ENCODE measurements around the gene USP54.
"Not testable (repeated sequence)": the region's sequence is repeated elsewhere in the genome, so short reads cannot be mapped to it uniquely, and the experiment has no call there.

The USP54 gene, protein sequence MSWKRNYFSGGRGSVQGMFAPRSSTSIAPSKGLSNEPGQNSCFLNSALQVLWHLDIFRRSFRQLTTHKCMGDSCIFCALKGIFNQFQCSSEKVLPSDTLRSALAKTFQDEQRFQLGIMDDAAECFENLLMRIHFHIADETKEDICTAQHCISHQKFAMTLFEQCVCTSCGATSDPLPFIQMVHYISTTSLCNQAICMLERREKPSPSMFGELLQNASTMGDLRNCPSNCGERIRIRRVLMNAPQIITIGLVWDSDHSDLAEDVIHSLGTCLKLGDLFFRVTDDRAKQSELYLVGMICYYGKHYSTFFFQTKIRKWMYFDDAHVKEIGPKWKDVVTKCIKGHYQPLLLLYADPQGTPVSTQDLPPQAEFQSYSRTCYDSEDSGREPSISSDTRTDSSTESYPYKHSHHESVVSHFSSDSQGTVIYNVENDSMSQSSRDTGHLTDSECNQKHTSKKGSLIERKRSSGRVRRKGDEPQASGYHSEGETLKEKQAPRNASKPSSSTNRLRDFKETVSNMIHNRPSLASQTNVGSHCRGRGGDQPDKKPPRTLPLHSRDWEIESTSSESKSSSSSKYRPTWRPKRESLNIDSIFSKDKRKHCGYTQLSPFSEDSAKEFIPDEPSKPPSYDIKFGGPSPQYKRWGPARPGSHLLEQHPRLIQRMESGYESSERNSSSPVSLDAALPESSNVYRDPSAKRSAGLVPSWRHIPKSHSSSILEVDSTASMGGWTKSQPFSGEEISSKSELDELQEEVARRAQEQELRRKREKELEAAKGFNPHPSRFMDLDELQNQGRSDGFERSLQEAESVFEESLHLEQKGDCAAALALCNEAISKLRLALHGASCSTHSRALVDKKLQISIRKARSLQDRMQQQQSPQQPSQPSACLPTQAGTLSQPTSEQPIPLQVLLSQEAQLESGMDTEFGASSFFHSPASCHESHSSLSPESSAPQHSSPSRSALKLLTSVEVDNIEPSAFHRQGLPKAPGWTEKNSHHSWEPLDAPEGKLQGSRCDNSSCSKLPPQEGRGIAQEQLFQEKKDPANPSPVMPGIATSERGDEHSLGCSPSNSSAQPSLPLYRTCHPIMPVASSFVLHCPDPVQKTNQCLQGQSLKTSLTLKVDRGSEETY (N-terminal part only)

DNA sequence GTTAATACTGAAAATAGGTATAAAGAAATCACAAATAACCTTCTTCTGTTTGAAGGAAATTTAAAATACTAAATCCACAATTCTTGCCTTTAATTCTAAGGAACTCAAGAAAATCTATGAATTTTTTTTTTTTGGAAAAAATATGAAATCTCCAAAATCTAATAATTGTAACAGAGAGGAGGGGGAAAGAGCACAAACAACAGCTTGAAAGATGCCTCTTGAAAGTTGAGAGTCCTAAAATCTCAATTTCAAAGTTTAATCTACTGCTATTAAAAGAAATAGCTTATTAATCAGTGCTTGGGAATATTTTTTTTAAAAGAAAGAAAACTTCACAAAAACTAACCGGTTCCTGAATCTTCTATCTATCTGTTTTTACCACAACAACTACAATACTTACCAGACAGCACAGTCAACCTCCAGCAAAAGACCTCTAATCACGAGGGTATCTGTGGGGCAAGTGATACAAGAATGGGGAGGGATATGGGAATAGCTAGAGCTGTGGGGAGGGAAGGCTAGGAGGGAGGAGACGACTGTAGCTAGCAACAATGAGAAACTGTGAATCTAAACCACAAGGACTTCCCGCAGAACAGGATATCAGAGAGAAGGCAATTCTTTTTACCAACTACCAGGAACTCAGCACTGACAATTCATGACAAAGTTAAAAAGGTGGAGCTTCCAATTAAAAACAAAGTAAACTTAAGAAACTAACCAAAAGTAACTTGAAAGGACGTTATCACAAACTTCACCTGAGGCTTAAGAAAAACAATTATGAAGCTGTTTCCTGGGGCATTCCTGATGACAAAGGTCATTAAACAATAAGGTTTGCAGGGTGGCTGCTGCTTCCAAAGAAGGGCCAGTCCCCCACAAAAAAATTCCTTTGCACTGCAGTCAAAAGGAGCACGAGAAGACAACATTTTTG is at the start of gene USP54:
Gene USP54 (minus strand): TSS at position 462 of the 919 bp plus-strand sequence. CDS start 15,684 bp downstream, outside the sequence.
- DNase-seq = peak in 1 of 2 experiments; percentile 13

DNA sequence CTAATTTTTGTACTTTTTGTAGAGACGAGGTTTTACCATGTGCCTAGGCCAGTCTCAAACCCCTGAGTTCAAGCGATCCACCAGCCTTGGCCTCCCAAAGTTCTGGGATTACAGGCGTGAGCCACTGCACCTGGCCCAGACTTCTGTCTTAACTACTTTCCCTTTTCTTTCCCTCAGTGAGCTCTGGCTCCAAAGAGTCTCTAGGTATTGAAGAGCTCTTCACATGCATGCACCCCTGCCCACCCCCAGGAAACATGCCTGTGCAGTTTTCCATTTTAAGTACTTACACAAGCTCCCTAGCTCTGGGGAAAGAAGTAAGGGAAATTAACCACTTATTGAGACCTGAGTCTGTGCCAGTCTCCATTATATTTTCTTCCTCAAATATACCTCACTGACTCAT is 48.1 kb upstream of the USP54 start:
- no peak for DNase-seq

DNA sequence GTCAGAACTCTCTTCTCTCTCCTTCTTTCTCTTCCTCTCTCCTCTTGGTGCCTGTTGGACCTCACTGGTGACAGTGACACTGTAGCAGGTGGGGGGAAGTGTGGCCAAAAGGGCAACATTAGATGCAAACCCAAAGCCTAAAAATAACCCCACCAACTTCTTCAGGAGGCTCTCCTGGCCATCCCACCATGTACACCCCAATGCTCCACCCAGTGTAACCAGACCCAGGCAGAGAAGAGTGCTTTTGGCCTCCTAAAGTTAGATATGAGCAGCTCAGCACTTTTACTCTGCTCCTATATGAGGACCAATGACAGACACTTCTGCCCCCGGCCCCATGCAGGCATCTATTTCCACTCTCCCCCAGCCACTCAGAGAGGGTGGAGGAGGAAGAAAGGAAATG is 44.6 kb upstream of the USP54 start:
- no peak for DNase-seq

DNA sequence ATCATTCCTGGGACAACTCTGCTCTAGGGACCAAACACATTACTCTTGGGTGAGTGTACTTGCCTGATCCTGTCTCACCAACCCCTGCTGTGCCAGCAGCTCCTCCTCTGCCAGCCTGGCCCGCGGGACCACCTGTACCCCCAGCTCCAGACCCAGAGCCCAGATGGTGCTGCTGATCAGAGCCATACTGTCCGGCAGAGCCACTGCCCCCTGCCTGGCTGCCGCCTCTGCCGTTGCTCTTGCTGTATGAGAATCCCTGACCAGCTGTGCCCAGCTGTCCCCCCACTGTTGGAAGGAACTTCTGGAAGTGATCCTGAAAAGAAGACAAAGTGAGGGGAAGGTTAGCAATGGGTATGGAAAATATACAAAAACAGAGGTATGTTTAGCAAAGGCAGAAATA is 43.3 kb upstream of the USP54 start:
- DNase-seq = no peak

DNA sequence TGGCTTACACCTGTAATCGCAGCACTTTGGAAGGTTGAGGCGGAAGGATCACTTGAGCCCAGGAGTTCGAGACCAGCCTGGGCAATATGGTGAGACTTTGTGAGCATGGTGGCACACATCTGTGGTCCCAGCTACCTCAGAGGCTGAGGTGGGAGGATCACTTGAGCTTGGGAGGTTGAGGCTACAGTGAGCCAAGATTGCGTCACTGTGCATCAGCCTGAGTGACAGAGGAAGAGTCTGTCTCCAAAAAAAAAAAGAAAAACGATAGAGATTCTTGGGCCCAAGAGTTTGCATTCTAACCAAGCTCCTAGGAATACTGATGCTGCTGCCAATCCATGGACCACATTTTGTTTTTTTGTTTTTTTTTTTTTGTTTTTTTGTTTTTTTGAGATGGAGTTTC is 38.0 kb upstream of the USP54 start:
- no peak for DNase-seq

DNA sequence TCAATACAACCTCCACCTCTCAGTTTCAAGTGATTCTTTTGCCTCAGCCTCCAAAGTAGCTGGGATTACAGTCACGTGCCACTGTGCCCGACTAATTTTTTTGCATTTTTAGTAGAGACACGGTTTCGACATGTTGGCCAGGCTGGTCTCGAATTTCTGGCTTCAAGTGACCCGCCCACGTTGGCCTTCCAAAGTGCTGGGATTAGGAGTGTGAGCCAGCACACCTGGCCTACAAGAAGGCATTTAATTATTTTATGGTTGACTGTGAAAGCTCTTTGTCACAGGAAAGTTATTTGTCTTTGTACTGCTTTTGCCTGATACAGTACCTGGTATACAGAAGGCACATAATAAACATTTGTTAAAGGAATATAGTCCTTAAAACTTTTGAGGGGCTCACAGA is 37.3 kb upstream of the USP54 start:
- DNase-seq = no peak

DNA sequence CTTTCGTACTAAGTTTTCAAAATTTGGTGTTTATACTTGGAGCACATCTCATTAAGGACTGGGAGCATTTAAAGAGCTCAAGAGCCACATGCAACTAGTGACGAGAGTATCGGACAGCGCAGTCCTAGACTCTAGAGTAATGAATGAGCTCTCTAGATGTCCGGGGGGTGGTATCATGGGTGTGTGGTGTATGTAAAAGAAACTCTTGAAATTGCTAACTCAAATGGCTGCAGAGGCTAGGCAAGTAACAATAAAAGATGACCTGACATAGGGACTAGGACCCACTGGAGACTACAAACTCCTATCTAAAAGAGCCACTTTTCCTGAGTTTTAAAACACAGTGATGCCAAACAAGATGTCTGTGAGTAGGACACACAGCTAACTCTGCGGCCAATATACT is 36.2 kb upstream of the USP54 start:
- no peak for DNase-seq

DNA sequence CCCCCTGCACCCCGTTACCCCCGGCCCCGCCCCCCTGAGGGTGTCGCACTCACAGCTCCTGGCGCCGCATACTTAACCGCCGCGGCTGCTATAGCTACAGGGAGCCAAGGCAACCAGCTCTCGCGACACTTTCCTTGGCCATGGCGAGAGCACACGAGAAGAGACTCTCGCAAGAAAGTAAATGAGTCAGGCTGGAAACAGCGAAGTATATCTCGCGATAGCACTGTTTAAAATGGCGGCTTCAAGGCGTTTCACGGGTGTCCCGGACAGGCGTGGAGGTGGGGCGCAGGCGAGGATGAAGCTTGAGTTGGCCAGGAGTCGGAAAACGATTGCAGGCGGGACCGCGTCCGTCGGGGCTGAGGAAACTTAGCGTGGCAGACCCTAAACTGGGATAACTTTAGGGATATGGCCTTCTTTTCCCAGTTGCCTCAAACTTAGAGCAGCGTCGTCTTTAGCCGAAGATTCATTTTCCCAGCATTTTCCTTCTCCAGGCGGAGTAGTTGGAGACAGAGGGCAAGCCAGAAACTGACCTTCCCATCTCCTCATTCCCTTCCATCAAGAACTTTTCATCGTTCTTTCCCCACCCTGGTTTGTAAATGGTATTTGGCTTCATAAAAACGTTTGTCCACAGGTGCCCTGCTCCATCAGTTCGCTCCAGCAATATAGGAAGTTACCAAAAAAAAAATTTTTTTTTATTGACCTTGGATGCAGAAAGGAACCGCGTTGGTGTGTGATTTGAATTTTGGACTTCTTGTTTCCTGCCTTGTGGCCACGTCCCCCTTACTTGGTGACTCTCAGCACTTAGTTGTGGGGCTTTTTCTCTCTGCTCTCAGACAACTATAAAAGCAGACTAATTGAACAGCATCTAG is 35.0 kb upstream of the USP54 start:
- peak; percentile 90 to 95 for DNase-seq

DNA sequence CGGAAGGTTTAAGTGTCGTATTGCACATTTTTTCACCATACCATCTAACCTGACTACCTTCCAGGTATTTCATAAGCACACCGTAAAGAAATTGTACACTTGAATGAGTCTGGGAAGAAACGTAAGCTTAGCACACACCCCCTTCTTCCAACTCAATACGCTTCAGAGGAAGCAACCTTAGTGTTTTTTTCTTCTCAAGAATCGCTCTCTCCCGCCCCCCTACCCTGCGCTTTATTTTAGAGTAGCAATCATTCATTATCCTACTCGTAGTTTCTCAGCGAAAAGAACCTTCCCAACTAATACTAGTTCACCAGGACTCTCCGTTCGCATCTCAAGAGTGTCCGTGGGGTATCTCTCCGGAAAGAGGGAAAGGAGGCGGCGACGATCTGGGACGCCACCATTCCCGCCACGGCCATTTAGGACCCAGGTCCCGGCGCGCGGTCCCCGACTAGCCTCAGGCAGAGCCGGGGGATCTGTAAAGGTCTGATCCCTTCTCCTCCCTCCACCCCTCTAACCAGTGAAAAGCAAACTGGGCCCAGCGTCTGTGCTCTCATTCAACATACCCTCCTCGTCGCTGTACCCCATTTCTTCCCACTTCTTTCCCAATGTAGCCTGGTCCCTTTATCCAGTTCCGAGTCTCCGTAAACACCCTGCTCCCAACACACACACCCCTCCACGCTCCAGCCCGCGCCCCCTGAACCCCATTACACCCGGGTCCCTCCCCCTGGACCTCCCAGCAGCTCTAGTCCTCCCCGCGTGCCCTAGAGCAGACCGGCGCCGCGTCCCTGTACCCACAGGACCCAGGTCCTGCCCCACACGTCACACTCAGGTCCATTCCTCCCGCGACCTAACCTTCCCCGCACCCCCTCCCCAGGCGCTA is 34.1 kb upstream of the USP54 start:
- peak in 1 of 2 experiments; percentile 58 for DNase-seq

DNA sequence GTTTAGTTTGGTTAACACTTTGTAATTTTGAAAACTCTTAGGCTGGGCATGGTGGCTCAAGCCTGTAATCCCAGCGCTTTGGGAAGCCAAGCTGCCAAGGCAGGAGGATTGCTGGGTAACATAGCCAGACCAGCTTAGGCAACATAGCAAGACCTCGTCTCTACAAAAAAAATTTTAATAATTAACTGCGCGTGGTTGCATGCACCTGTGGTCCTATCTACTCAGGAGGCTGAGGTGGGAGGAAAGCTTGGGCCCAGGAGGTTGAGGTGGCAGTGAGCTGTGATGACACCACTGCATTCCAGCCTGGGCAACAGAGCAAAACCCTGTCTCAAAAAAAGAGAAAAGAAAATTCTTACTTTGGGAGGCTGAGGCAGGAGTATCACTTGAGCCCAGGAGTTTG is 31.9 kb upstream of the USP54 start:
- DNase-seq = no peak

DNA sequence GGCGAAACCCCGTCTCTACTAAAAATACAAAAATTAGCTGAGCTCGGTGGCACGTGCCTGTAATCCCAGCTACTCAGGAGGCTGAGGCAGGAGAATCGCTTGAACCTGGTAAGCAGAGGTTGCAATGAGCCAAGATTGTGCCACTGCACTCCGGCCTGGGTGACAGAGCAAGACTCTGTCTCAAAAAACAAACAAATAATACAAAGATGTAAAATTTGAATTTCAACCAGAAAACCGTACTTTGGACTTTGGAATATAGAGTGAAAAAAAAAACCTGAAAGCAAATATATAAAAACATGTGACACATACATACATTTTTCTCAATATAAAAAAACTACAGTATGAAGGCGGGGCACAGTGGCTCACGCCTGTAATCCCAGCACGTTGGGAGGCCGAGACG is 29.8 kb upstream of the USP54 start:
- DNase-seq = not testable (repeated sequence)

DNA sequence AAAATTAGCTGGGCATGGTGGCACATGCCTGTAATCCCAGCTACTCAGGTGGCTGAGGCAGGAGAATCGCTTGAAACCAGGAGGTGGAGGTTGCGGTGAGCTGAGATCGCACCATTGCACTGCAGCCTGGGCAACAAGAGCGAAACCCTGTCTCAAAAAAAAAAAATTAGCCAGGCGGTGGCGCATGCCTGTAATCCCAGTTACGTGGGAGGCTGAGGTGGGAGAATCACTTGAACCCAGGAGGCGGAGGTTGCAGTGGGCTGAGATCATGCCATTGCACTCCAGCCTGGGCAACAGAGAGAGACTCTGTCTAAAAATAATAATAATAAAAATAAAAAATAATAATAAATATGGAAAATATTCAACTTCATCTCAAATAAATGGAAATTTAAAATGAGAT is 26.0 kb upstream of the USP54 start:
- not testable (repeated sequence) for DNase-seq

DNA sequence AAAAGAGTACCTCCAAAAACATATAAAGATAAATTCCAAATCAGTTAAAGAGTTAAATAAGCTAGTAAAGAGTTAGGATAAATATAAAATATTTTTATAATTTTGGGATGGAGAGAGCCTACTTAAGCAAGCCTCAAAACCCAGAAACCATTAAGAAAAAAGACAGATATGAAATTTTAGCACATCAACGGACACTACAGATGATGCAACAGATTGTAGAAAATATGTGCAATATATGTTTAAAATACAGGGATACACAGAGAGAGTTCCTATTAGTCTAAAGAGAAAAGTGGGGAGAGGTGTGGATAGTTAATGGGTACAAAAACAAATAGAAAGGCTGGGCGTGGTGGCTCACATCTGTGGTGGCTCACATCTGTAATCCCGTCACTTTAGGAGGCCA is 23.6 kb upstream of the USP54 start:
- no peak for DNase-seq

DNA sequence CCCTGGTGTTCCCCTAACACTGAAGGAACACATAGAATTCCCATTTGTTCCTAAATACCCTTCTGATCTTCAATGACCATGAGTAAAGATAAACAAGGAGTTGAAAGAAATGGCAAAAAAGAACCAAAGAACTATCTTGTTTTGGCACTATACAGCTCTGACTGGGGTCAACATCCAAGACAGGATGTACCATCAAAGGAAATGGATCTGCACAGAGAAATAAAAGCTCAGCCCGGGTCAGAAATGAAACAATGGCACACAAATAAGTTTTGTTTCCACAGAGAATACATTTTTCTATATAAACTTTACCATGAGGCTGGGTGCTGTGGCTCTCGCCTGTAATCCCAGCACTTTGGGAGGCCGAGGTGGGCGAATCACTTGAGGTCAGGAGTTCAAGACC is 18.0 kb upstream of the USP54 start:
- DNase-seq = no peak

DNA sequence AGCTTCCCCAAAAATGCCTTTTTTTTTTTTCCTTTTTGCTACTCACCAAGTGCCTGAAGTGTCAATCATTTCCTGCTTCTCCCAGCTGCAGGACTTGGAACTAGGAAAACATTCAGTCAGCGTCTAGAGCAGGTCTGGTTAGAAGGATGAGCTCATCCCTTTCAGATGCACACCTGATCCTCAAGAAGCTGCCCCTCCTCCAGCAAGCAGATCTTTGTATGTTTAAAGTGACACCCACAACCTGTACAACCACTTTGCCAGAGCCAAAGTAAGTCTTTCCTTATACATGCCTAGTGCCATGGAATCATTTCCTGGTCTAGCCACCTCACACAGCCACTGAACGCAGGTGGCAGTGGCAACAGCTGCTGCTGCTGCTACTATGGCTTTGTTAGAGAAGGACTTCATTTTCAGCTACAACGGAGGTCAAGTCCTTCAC is 10.4 kb upstream of the USP54 start:
- DNase-seq = peak in 1 of 2 experiments; percentile 2

DNA sequence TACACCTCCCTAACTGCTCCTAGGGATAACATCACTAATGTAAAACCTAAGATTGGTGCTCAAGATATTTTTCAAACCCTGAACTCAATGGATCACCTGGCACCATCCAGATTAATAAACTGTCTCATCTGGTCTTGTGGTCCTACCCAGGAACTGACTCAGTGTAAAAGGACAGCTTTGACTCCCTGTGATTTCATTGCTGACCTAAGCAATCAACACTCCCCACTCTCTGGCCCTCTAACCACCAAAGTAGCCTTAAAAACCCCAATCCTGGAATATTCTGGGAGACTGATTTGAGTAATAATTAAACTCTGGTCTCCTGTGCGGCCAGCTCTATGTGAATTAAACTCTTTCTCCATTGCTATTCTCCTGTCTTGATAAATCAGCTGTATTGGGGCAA is 6.2 kb upstream of the USP54 start:
- no peak for DNase-seq

DNA sequence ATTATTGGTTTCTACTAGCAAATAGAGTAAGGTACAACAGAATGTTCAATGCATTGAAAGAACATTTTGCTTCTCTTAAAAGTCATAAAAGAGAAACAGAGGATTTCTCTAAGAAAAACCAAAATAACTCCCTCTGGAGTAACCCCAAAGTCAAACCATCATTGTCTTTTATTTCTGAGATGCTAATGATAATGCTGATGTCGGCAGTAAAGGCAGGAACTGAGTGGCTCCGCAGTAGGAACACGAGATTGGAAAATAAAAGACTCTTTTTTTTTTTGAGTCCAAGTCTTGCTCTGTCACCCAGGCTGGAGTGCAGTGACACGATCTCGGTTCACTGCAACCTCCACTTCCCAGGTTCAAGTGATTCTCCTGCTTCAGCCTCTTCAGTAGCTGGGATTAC is 2.7 kb upstream of the USP54 start:
- no peak for DNase-seq

DNA sequence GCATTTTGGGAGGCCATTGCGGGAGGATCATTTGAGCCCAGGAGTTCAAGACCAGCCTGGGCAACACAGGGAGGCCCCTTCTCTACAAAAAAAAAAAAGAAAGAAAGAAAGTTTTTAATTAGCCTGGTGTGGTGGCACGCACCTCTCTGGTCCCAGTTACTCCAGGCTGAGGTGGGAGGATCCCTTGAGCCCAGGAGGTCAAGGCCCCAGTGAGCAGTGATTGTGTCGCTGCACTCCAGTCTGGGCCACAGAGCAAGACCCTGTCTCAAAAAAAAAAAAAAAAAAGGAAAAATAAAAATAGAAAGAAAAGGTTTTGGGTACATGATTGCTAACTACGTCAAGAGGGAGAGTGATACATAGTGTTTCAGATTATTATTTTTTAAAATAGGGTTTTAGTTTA is 2.0 kb upstream of the USP54 start:
- no peak for DNase-seq

DNA sequence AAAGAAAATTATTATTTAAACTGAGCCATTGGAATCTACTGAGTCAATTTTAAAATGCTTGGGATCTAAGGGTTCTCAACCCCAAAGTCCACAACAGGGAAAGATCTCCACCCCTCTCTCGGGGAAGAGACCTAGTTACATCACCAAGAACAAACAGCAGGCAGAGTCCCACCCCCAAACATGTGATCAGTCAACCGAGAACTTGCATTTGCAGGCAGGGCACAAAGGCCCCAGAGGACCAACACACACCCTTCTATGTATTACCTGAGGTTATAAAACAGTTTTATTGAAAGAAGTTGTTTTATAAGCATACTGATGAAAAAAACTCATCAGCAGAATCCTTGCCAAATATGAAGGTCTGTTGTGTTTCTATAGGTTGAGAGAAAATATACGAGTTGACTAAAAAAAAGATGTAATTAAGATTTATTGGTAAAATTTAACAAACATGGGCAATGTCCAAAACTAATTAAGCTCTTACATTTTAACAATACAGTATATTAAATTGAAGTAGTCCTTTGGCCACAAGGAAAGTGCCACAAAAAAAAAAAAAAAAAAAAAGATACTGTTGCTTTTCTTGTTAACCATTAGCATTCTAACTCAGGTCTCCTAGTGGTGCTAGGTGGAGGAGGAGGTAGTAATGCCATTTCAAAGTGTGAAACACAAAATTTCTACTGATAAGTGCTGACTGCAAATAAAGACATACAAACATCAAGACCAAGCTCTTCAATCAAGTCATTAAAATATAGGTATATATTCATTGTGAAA is 975 bp upstream of the USP54 start:
- DNase-seq = peak; percentile 43 to 69

All from NCI-H526 (cell line).